Astrocyte (in vitro differentiated cells and primary cell): ENCODE data around the gene SLC22A13. TPM values are rescaled to one million over a fixed set of nuclear protein-coding genes. Genes with fewer than 3 reads are reported as not detected.
A peak's percentile ranks its signal among the peaks of the same experiment; 100 is the strongest.

Experiments
- DNase-seq: peaks from one replicate; pipeline ENCODE4 v3.0.0-alpha.2; 2010; ENCODE audit warnings: low read depth
- FAIRE-seq: peaks from 2 replicates; lab custom pipeline; 2011; peaks lifted over from hg19 to GRCh38; lab: Jason Lieb, UNC
- H2AFZ ChIP-seq: 2 replicates; pipeline ENCODE4 v1.6.0; 2012; ENCODE audit warnings: low read depth, low read length, inconsistent platforms
- H3K27ac ChIP-seq: 2 replicates; pipeline ENCODE4 v1.5.1; 2011; ENCODE audit warnings: low read depth, low read length, inconsistent platforms
- H3K27me3 ChIP-seq: 2 replicates; pipeline ENCODE4 v1.6.0; 2011; ENCODE audit warnings: low read length, inconsistent platforms; ENCODE audit not compliant: insufficient read depth
- H3K36me3 ChIP-seq: 2 replicates; pipeline ENCODE4 v1.5.1; 2011; ENCODE audit warnings: low read length, inconsistent platforms; ENCODE audit not compliant: insufficient read depth
- H3K4me1 ChIP-seq: 2 replicates; pipeline ENCODE4 v1.5.1; 2011; ENCODE audit warnings: low read length, inconsistent platforms; ENCODE audit not compliant: insufficient read depth
- H3K4me2 ChIP-seq: 2 replicates; pipeline ENCODE4 v1.6.0; 2012; ENCODE audit warnings: low read length, inconsistent platforms
- H3K4me3 ChIP-seq: 2 replicates; pipeline ENCODE4 v1.5.1; 2011; ENCODE audit warnings: low read depth, mild to moderate bottlenecking, low read length, inconsistent platforms; ENCODE audit not compliant: insufficient read depth
- H3K79me2 ChIP-seq: 2 replicates; pipeline ENCODE4 v1.6.0; 2012; ENCODE audit warnings: mild to moderate bottlenecking, low read length, inconsistent platforms; ENCODE audit not compliant: insufficient read depth
- H3K9ac ChIP-seq: 2 replicates; pipeline ENCODE4 v1.6.0; 2012; ENCODE audit warnings: mild to moderate bottlenecking, low read length, inconsistent platforms
- H3K9me3 ChIP-seq: 2 replicates; pipeline ENCODE4 v1.5.1; 2012; ENCODE audit warnings: low read depth, mild to moderate bottlenecking, low read length, inconsistent platforms; ENCODE audit not compliant: insufficient read depth
- H4K20me1 ChIP-seq: 2 replicates; pipeline ENCODE4 v1.6.0; 2012; ENCODE audit warnings: low read length, inconsistent platforms; ENCODE audit not compliant: insufficient read depth
- H3K27ac Mint-ChIP-seq: one replicate; pipeline ENCODE4 v1.8.0; 2021; ENCODE audit warnings: mild to moderate bottlenecking, mixed read lengths; ENCODE audit not compliant: unreplicated experiment
- H3K27me3 Mint-ChIP-seq: one replicate; pipeline ENCODE4 v1.8.0; 2021; ENCODE audit warnings: low read depth, mixed read lengths; ENCODE audit not compliant: unreplicated experiment
- H3K36me3 Mint-ChIP-seq: one replicate; pipeline ENCODE4 v1.8.0; 2021; ENCODE audit warnings: low read depth, mixed read lengths; ENCODE audit not compliant: unreplicated experiment
- H3K4me1 Mint-ChIP-seq: one replicate; pipeline ENCODE4 v1.8.0; 2021; ENCODE audit warnings: low read depth, mixed read lengths; ENCODE audit not compliant: unreplicated experiment
- H3K4me3 Mint-ChIP-seq: one replicate; pipeline ENCODE4 v1.8.0; 2021; ENCODE audit warnings: mild to moderate bottlenecking, moderate library complexity, mixed read lengths; ENCODE audit not compliant: unreplicated experiment
- H3K9me3 Mint-ChIP-seq: one replicate; pipeline ENCODE4 v1.8.0; 2021; ENCODE audit warnings: mild to moderate bottlenecking, mixed read lengths; ENCODE audit not compliant: unreplicated experiment
- EZH2 ChIP-seq: IDR thresholded peaks from 2 replicates; pipeline ENCODE4 v1.6.1; 2012; ENCODE audit warnings: mild to moderate bottlenecking, low read length, inconsistent platforms; ENCODE audit not compliant: insufficient read depth
- total RNA-seq: library from RNA; stranded (reverse); gene quantifications from 2 replicates; pipeline ENCODE4 v1.2.1, GENCODE V29; 2021
- TF ChIP-seq, protein P1 (sequence below): IDR thresholded peaks from 2 replicates; pipeline ENCODE4 v1.5.1; 2011; ENCODE audit warnings: low read depth, mild to moderate bottlenecking, inconsistent platforms, low read length, moderate library complexity; ENCODE audit not compliant: insufficient read depth

SLC22A13 gene
- total RNA-seq, 1 donor from 2014 or later: 1.8 TPM

DNA sequence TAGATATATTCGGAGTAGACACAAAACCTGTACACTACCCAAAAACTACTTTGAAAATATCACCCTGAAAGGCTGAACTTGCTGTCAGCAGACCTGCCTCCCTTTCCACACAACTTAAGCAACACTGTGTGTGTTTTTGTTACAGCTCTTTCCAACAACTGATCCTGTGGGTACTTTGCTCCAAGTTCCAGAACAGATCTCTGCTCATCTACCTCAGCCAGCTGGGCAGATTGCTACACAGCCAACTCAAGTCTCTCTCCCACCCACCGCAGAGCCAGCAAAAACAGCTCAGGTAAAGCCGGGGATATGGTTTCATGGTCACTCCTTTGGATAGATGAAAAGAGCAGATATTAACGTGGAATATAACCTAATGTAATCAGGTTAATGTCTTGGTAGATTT is 19.7 kb upstream of the SLC22A13 start:
- peaks cover 17% of the 10 kb centered on the region for H3K4me1 Mint-ChIP-seq
- no peak overlapping the region for H3K27ac ChIP-seq
- H3K4me1 ChIP-seq: peaks cover 11% of the 10 kb centered on the region
- peaks cover 10% of the 10 kb centered on the region for H4K20me1 ChIP-seq
- H3K27me3 ChIP-seq: no peaks in the 10 kb centered on the region
- no peaks in the 10 kb centered on the region for H3K27me3 Mint-ChIP-seq
- H3K9me3 Mint-ChIP-seq: no peaks in the 10 kb centered on the region
- no peak for FAIRE-seq
- H2AFZ ChIP-seq: no peak overlapping the region
- no peak overlapping the region for H3K9ac ChIP-seq
- H3K9me3 ChIP-seq: no peaks in the 10 kb centered on the region
- no peak for DNase-seq
- TF ChIP-seq EZH2: no peak
- TF ChIP-seq, protein P1, sequence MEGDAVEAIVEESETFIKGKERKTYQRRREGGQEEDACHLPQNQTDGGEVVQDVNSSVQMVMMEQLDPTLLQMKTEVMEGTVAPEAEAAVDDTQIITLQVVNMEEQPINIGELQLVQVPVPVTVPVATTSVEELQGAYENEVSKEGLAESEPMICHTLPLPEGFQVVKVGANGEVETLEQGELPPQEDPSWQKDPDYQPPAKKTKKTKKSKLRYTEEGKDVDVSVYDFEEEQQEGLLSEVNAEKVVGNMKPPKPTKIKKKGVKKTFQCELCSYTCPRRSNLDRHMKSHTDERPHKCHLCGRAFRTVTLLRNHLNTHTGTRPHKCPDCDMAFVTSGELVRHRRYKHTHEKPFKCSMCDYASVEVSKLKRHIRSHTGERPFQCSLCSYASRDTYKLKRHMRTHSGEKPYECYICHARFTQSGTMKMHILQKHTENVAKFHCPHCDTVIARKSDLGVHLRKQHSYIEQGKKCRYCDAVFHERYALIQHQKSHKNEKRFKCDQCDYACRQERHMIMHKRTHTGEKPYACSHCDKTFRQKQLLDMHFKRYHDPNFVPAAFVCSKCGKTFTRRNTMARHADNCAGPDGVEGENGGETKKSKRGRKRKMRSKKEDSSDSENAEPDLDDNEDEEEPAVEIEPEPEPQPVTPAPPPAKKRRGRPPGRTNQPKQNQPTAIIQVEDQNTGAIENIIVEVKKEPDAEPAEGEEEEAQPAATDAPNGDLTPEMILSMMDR: no peak
- H3K36me3 Mint-ChIP-seq: no peaks in the 10 kb centered on the region
- no peak overlapping the region for H3K4me2 ChIP-seq
- H3K4me3 ChIP-seq: no peak overlapping the region
- peaks cover 42% of the 10 kb centered on the region for H3K36me3 ChIP-seq
- no peak overlapping the region for H3K4me3 Mint-ChIP-seq
- H3K79me2 ChIP-seq: no peaks in the 10 kb centered on the region
- H3K27ac Mint-ChIP-seq: peak overlapping the region; percentile 1

DNA sequence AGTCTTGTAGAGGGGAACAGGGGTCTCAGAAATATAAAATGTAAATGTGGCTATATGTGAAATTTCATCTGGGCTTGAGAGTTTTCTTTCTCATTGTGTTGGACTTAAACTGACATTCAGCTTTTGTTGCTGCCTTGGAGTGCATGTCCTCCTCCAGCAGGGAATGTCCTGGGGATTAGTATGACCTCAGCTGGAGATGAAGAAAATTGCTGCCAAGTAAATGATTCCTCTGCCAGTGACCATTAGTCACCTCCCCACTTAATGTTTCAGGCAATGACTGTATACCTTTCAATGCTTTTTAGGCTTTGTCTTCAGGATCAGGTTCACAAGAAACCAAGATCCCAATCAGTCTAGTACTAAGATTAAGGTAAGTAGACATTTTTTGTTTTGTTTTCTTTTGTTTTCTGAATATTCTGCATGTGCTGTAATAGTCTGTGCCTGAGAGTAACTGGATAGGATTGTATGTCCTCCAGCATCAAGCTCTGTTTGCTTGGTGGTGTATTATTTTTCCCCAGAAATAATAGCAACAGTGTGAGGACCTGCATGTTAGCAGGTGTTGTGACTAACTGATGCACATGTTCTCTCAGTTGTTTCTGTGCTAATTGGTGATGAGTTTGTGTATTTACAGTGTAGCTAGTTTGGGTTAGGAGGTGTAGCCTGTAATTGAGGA is 18.1 kb upstream of the SLC22A13 start:
- no peak overlapping the region for H3K4me3 Mint-ChIP-seq
- H3K4me1 ChIP-seq: peaks cover 11% of the 10 kb centered on the region
- H3K36me3 Mint-ChIP-seq: peaks cover 3% of the 10 kb centered on the region
- no peaks in the 10 kb centered on the region for H3K27me3 Mint-ChIP-seq
- peaks cover 17% of the 10 kb centered on the region for H3K4me1 Mint-ChIP-seq
- H3K9me3 ChIP-seq: no peaks in the 10 kb centered on the region
- DNase-seq (peak; percentile 90), FAIRE-seq (peak; percentile 93)
- no peaks in the 10 kb centered on the region for H3K9me3 Mint-ChIP-seq
- H3K36me3 ChIP-seq: peaks cover 53% of the 10 kb centered on the region
- peak overlapping the region; percentile 13 for H3K27ac Mint-ChIP-seq
- peaks cover 16% of the 10 kb centered on the region for H4K20me1 ChIP-seq
- peak overlapping the region; percentile 45 for H3K9ac ChIP-seq
- no peak overlapping the region for H2AFZ ChIP-seq
- no peaks in the 10 kb centered on the region for H3K27me3 ChIP-seq
- no peak for TF ChIP-seq EZH2
- TF ChIP-seq, protein P1: peak; percentile 29
- peak overlapping the region; percentile 49 for H3K4me2 ChIP-seq
- H3K4me3 ChIP-seq: no peak overlapping the region
- H3K79me2 ChIP-seq: no peaks in the 10 kb centered on the region
- H3K27ac ChIP-seq: peak overlapping the region; percentile 65

DNA sequence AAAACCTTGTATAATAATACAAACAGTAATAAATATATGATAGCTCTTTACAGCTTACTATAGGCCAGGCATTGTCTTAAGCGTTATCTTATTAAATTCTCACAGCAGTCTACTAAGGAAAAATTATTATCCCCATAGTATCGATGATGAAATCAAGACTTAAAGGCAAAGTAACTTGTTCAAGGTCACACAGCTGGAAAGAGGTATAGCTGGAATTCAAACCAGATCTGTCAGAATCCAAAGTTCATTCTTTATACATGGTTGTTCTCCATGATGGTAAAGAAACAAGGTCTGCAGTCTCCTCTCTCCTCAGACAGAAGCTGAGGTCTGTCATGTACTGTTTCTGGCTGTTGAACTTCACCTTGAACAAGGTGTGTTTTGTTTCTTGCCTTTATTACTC is 15.4 kb upstream of the SLC22A13 start:
- H3K27ac Mint-ChIP-seq: no peak overlapping the region
- DNase-seq: no peak
- Histone ChIP-seq H4K20me1 (peaks cover 28% of the 10 kb centered on the region), H3K9me3 (no peaks in the 10 kb centered on the region), H3K9ac (no peak overlapping the region), H3K36me3 (peaks cover 71% of the 10 kb centered on the region), H3K4me1 (peaks cover 11% of the 10 kb centered on the region), H3K4me3 (no peak overlapping the region), H2AFZ (no peak overlapping the region), H3K27ac (no peak overlapping the region), H3K27me3 (no peaks in the 10 kb centered on the region), H3K79me2 (no peaks in the 10 kb centered on the region), H3K4me2 (no peak overlapping the region)
- H3K36me3 Mint-ChIP-seq: peaks cover 11% of the 10 kb centered on the region
- peaks cover 17% of the 10 kb centered on the region for H3K4me1 Mint-ChIP-seq
- TF ChIP-seq, protein P1: no peak
- TF ChIP-seq EZH2: no peak
- FAIRE-seq: no peak
- no peaks in the 10 kb centered on the region for H3K27me3 Mint-ChIP-seq
- H3K9me3 Mint-ChIP-seq: no peaks in the 10 kb centered on the region
- H3K4me3 Mint-ChIP-seq: no peak overlapping the region
